ENCODE data around the gene TPSG1.

TPSG1 gene

GRCh38 chr16:1213796-1214372, 11.2 kb downstream of the TPSG1 start:
- no peak overlapping the region for H3K4me3 ChIP-seq (ENCODE audit: low read depth, low read length)
- no peak for DNase-seq (ENCODE audit: low read depth)
- TF ChIP-seq MAX (IDR thresholded peaks at IDR 0.05; ENCODE audit: low read depth, low read length) (no peak), MYC (IDR thresholded peaks at IDR 0.05; ENCODE audit: low read depth, low read length) (no peak), CTCF (IDR thresholded peaks at IDR 0.05; ENCODE audit: low read depth, low read length) (no peak), POLR2A (IDR thresholded peaks at IDR 0.05; ENCODE audit: extremely low read depth, insufficient read length) (no peak)

- TF ChIP-seq MYC (IDR thresholded peaks at IDR 0.05; ENCODE audit: low read depth, low read length) (no peak), CTCF (IDR thresholded peaks at IDR 0.05; ENCODE audit: low read depth, low read length) (no peak), POLR2A (IDR thresholded peaks at IDR 0.05; ENCODE audit: extremely low read depth, insufficient read length) (no peak), MAX (IDR thresholded peaks at IDR 0.05; ENCODE audit: low read depth, low read length) (no peak)
Observed at GRCh38 chr16:1213231-1213630, 11.8 kb downstream of the TPSG1 start.

GRCh38 chr16:1212616-1213194, 12.4 kb downstream of the TPSG1 start:
- DNase-seq (ENCODE audit: low read depth): no peak
- TF ChIP-seq MYC (IDR thresholded peaks at IDR 0.05; ENCODE audit: low read depth, low read length) (no peak), CTCF (IDR thresholded peaks at IDR 0.05; ENCODE audit: low read depth, low read length) (no peak), POLR2A (IDR thresholded peaks at IDR 0.05; ENCODE audit: extremely low read depth, insufficient read length) (no peak), MAX (IDR thresholded peaks at IDR 0.05; ENCODE audit: low read depth, low read length) (no peak)
- no peak overlapping the region for H3K4me3 ChIP-seq (ENCODE audit: low read depth, low read length)

More at GRCh38 chr16:1213231-1213630, 11.8 kb downstream of the TPSG1 start:
- DNase-seq (ENCODE audit: low read depth): no peak
- H3K4me3 ChIP-seq (ENCODE audit: low read depth, low read length): no peak overlapping the region

- no peak for TF ChIP-seq MAX (IDR thresholded peaks at IDR 0.05; ENCODE audit: low read depth, low read length)
- TF ChIP-seq MYC (IDR thresholded peaks at IDR 0.05; ENCODE audit: low read depth, low read length): no peak
- TF ChIP-seq CTCF (IDR thresholded peaks at IDR 0.05; ENCODE audit: low read depth, low read length): no peak
- no peak for TF ChIP-seq POLR2A (IDR thresholded peaks at IDR 0.05; ENCODE audit: extremely low read depth, insufficient read length)
- no peak for DNase-seq (ENCODE audit: low read depth)
- no peak overlapping the region for H3K4me3 ChIP-seq (ENCODE audit: low read depth, low read length)
Observed at GRCh38 chr16:1211451-1212268, 13.4 kb downstream of the TPSG1 start.

GRCh38 chr16:1210461-1210860, 14.6 kb downstream of the TPSG1 start:
- no peak overlapping the region for H3K4me3 ChIP-seq (ENCODE audit: low read depth, low read length)
- TF ChIP-seq CTCF (IDR thresholded peaks at IDR 0.05; ENCODE audit: low read depth, low read length): no peak
- no peak for TF ChIP-seq MAX (IDR thresholded peaks at IDR 0.05; ENCODE audit: low read depth, low read length)
- no peak for TF ChIP-seq POLR2A (IDR thresholded peaks at IDR 0.05; ENCODE audit: extremely low read depth, insufficient read length)
- TF ChIP-seq MYC (IDR thresholded peaks at IDR 0.05; ENCODE audit: low read depth, low read length): no peak
- no peak for DNase-seq (ENCODE audit: low read depth)

All from NB4 (cell line).